Measurements from ENCODE around the gene CDK5RAP3.

Gene CDK5RAP3

GRCh38 chr17:48002266-48002915 is 31.5 kb downstream of the CDK5RAP3 start:
- Histone ChIP-seq H3K4me1 (ENCODE audit: control insufficient read depth, insufficient read depth, low read length) (peaks cover 44% of the 10 kb centered on the region), H3K9me3 (ENCODE audit: control insufficient read depth, insufficient read depth, low read depth, low read length) (no peaks in the 10 kb centered on the region), H3K27me3 (ENCODE audit: control insufficient read depth, insufficient read depth, low read length) (no peaks in the 10 kb centered on the region), H3K9ac (ENCODE audit: low read length) (peak overlapping the region; percentile 66), H3K27ac (ENCODE audit: low read depth, low read length) (peak overlapping the region; percentile 84), H3K36me3 (ENCODE audit: control insufficient read depth, insufficient read depth, low read length) (no peaks in the 10 kb centered on the region), H3K4me3 (ENCODE audit: low read depth, low read length) (0 out of 2 replicates have a peak overlapping the region, but pooled peaks have one; percentile 21)

- 0 out of 2 replicates have a peak overlapping the region, but pooled peaks have one; percentile 21 for H3K4me3 ChIP-seq (ENCODE audit: low read depth, low read length)
- peak overlapping the region; percentile 84 for H3K27ac ChIP-seq (ENCODE audit: low read depth, low read length)
- no peaks in the 10 kb centered on the region for H3K9me3 ChIP-seq (ENCODE audit: control insufficient read depth, insufficient read depth, low read depth, low read length)
- peaks cover 44% of the 10 kb centered on the region for H3K4me1 ChIP-seq (ENCODE audit: control insufficient read depth, insufficient read depth, low read length)
- no peaks in the 10 kb centered on the region for H3K27me3 ChIP-seq (ENCODE audit: control insufficient read depth, insufficient read depth, low read length)
- H3K9ac ChIP-seq (ENCODE audit: low read length), result peak overlapping the region; percentile 66
- H3K36me3 ChIP-seq (ENCODE audit: control insufficient read depth, insufficient read depth, low read length), result no peaks in the 10 kb centered on the region
Observed at GRCh38 chr17:48002916-48003416, 32.1 kb downstream of the CDK5RAP3 start.

- Histone ChIP-seq H3K36me3 (ENCODE audit: control insufficient read depth, insufficient read depth, low read length) (no peaks in the 10 kb centered on the region), H3K27ac (ENCODE audit: low read depth, low read length) (peak overlapping the region; percentile 84; the same call in 1 of the 2 replicates), H3K27me3 (ENCODE audit: control insufficient read depth, insufficient read depth, low read length) (no peaks in the 10 kb centered on the region), H3K4me3 (ENCODE audit: low read depth, low read length) (peak overlapping the region; percentile 26), H3K9me3 (ENCODE audit: control insufficient read depth, insufficient read depth, low read depth, low read length) (no peaks in the 10 kb centered on the region), H3K9ac (ENCODE audit: low read length) (peak overlapping the region; percentile 66), H3K4me1 (ENCODE audit: control insufficient read depth, insufficient read depth, low read length) (peaks cover 44% of the 10 kb centered on the region)
Observed at GRCh38 chr17:48003417-48004151, 32.7 kb downstream of the CDK5RAP3 start.

GRCh38 chr17:48004983-48005382 is 34.1 kb downstream of the CDK5RAP3 start:
- Histone ChIP-seq H3K36me3 (ENCODE audit: control insufficient read depth, insufficient read depth, low read length) (no peaks in the 10 kb centered on the region), H3K9me3 (ENCODE audit: control insufficient read depth, insufficient read depth, low read depth, low read length) (no peaks in the 10 kb centered on the region), H3K27me3 (ENCODE audit: control insufficient read depth, insufficient read depth, low read length) (no peaks in the 10 kb centered on the region), H3K9ac (ENCODE audit: low read length) (no peak overlapping the region), H3K27ac (ENCODE audit: low read depth, low read length) (no peak overlapping the region), H3K4me3 (ENCODE audit: low read depth, low read length) (no peak overlapping the region), H3K4me1 (ENCODE audit: control insufficient read depth, insufficient read depth, low read length) (peaks cover 41% of the 10 kb centered on the region)

DNA sequence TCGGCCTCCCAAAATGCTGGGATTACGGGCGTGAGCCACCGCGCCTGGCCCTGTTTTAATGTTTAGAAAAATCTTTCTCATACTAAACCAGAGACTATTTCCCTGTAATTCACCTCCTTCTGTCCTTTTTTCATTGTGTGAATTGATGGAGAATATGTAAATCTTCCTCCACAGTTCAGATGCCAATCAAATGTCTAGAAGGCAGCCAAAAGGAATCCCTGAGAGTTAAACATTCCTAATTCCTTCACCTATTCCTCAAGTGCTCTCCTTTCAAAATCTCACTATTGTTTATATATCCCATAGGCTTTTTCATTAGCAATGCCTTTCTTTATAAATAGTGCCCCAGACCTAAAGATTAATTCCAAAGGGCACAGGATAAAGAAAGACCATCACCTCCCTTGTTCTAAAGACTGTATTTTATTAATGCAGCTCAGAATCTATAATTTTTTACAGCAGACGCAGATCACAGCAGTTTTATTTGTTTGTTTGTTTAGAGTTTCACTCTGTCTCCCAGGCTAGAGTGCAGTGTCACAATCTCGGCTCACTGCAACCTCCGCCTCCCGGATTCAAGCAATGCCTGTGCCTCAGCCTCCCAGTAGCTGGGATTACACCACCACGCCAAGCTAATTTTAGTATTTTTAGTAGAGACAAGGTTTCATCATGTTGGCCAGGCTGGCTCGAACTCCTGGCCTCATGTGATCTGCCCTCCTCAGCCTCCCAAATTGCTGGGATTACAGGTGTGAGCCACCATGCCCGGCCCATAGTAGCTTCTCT is 36.2 kb downstream of the CDK5RAP3 start:
- Histone ChIP-seq H3K27me3 (ENCODE audit: control insufficient read depth, insufficient read depth, low read length) (no peaks in the 10 kb centered on the region), H3K9me3 (ENCODE audit: control insufficient read depth, insufficient read depth, low read depth, low read length) (no peaks in the 10 kb centered on the region), H3K36me3 (ENCODE audit: control insufficient read depth, insufficient read depth, low read length) (no peaks in the 10 kb centered on the region), H3K4me3 (ENCODE audit: low read depth, low read length) (no peak overlapping the region), H3K27ac (ENCODE audit: low read depth, low read length) (no peak overlapping the region), H3K4me1 (ENCODE audit: control insufficient read depth, insufficient read depth, low read length) (peaks cover 40% of the 10 kb centered on the region), H3K9ac (ENCODE audit: low read length) (no peak overlapping the region)

- no peak overlapping the region for H3K27ac ChIP-seq (ENCODE audit: low read depth, low read length)
- H3K36me3 ChIP-seq (ENCODE audit: control insufficient read depth, insufficient read depth, low read length), result no peaks in the 10 kb centered on the region
- H3K9me3 ChIP-seq (ENCODE audit: control insufficient read depth, insufficient read depth, low read depth, low read length), result no peaks in the 10 kb centered on the region
- H3K4me3 ChIP-seq (ENCODE audit: low read depth, low read length), result no peak overlapping the region
- no peak overlapping the region for H3K9ac ChIP-seq (ENCODE audit: low read length)
- H3K4me1 ChIP-seq (ENCODE audit: control insufficient read depth, insufficient read depth, low read length), result peaks cover 34% of the 10 kb centered on the region
- H3K27me3 ChIP-seq (ENCODE audit: control insufficient read depth, insufficient read depth, low read length), result peaks cover 18% of the 10 kb centered on the region
Observed at GRCh38 chr17:48010193-48010592, 39.3 kb downstream of the CDK5RAP3 start.

- Histone ChIP-seq H3K36me3 (ENCODE audit: control insufficient read depth, insufficient read depth, low read length) (no peaks in the 10 kb centered on the region), H3K27ac (ENCODE audit: low read depth, low read length) (no peak overlapping the region), H3K9ac (ENCODE audit: low read length) (peak overlapping the region; percentile 46), H3K9me3 (ENCODE audit: control insufficient read depth, insufficient read depth, low read depth, low read length) (no peaks in the 10 kb centered on the region), H3K27me3 (ENCODE audit: control insufficient read depth, insufficient read depth, low read length) (peaks cover 18% of the 10 kb centered on the region), H3K4me3 (ENCODE audit: low read depth, low read length) (peak overlapping the region; percentile 72), H3K4me1 (ENCODE audit: control insufficient read depth, insufficient read depth, low read length) (peaks cover 27% of the 10 kb centered on the region)
Observed at GRCh38 chr17:48011405-48012150, 40.7 kb downstream of the CDK5RAP3 start.

DNA sequence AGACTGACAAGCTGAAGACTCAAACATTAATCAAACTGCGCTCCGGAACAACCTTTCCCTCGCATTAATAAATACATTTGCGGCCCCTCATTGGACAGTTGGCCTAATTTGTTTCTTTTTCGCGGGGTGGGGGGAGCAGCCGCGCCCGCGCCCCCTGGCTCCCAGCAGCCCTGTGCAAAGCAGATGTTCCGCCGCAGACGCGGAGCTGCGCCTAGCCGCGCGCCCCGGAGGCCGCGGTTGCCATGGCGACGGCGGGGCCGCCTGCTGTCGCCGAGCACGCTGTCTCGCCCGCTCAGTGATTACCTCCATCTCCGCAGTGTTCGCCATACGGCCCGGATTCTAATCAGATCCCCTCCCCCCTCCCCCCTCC is 41.2 kb downstream of the CDK5RAP3 start:
- no peaks in the 10 kb centered on the region for H3K9me3 ChIP-seq (ENCODE audit: control insufficient read depth, insufficient read depth, low read depth, low read length)
- peaks cover 18% of the 10 kb centered on the region for H3K27me3 ChIP-seq (ENCODE audit: control insufficient read depth, insufficient read depth, low read length)
- H3K36me3 ChIP-seq (ENCODE audit: control insufficient read depth, insufficient read depth, low read length), result no peaks in the 10 kb centered on the region
- H3K27ac ChIP-seq (ENCODE audit: low read depth, low read length), result no peak overlapping the region
- peaks cover 27% of the 10 kb centered on the region for H3K4me1 ChIP-seq (ENCODE audit: control insufficient read depth, insufficient read depth, low read length)
- peak overlapping the region; percentile 72 for H3K4me3 ChIP-seq (ENCODE audit: low read depth, low read length)
- H3K9ac ChIP-seq (ENCODE audit: low read length), result peak overlapping the region; percentile 46

DNA sequence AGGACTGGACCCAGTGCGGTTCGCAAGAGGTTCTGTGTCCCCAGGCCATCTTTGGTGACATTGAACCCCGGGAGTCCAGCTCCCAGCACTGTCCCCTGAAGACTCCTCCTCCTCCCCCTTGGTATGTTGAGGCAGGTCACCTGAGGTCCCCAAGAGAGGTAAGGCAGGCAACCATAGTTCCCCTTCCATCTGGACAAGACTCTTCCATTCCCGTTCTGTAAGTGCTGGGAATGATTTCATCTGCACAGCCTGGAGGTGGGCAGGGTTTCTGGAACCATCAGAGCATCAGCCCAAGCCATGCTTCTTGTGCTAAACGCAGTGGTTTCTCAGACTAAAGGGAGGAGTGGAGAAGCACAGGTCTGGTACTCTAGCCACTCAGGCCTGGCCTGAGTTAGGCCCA is 41.7 kb downstream of the CDK5RAP3 start:
- H3K4me3 ChIP-seq (ENCODE audit: low read depth, low read length), result peak overlapping the region; percentile 72
- no peaks in the 10 kb centered on the region for H3K9me3 ChIP-seq (ENCODE audit: control insufficient read depth, insufficient read depth, low read depth, low read length)
- H3K9ac ChIP-seq (ENCODE audit: low read length), result no peak overlapping the region
- H3K27ac ChIP-seq (ENCODE audit: low read depth, low read length), result no peak overlapping the region
- peaks cover 27% of the 10 kb centered on the region for H3K4me1 ChIP-seq (ENCODE audit: control insufficient read depth, insufficient read depth, low read length)
- H3K36me3 ChIP-seq (ENCODE audit: control insufficient read depth, insufficient read depth, low read length), result no peaks in the 10 kb centered on the region
- peaks cover 18% of the 10 kb centered on the region for H3K27me3 ChIP-seq (ENCODE audit: control insufficient read depth, insufficient read depth, low read length)

GRCh38 chr17:48013876-48014594 is 43.1 kb downstream of the CDK5RAP3 start:
- Histone ChIP-seq H3K27ac (ENCODE audit: low read depth, low read length) (no peak overlapping the region), H3K9ac (ENCODE audit: low read length) (no peak overlapping the region), H3K4me1 (ENCODE audit: control insufficient read depth, insufficient read depth, low read length) (peaks cover 27% of the 10 kb centered on the region), H3K27me3 (ENCODE audit: control insufficient read depth, insufficient read depth, low read length) (peaks cover 18% of the 10 kb centered on the region), H3K4me3 (ENCODE audit: low read depth, low read length) (no peak overlapping the region), H3K36me3 (ENCODE audit: control insufficient read depth, insufficient read depth, low read length) (no peaks in the 10 kb centered on the region), H3K9me3 (ENCODE audit: control insufficient read depth, insufficient read depth, low read depth, low read length) (no peaks in the 10 kb centered on the region)
